Vagina (tissue), 2 donors: ENCODE data around the gene NCAM2.

Source experiments
- CTCF ChIP-seq, 3 experiments: fragments of 450-650 bp in 2 of 3; fragments of 200-600 bp in 1 of 3; sonication (generic) in 1 of 3; IDR thresholded peaks; one replicate each; pipeline ENCODE4 v1.5.1; 2017 to 2019; ENCODE audit warnings: antibody characterized with exemption in 3 of 3, mild to moderate bottlenecking in 2 of 3, moderate library complexity in 2 of 3
- POLR2AphosphoS5 ChIP-seq, 2 donors: sonication (generic); formaldehyde crosslinking; IDR thresholded peaks; one replicate each; pipeline ENCODE4 v1.9.0; 2017; ENCODE audit warnings: antibody characterized with exemption in 2 of 2, mild to moderate bottlenecking in 2 of 2, low read depth in 1 of 2; ENCODE audit not compliant: insufficient read depth in 1 of 2

- TF ChIP-seq POLR2AphosphoS5 (IDR thresholded peaks at IDR 0.05; ENCODE audit: insufficient read depth in 1 of 2, low read depth in 1 of 2) (no peak), CTCF (IDR thresholded peaks at IDR 0.05) (no peak)
Observed at GRCh38 chr21:21481239-21481638, 483.0 kb downstream of the NCAM2 start.
